WTC11 (cell line): ENCODE results near the gene PRX. TPM values are rescaled to one million over a fixed set of nuclear protein-coding genes. Genes with fewer than 3 reads are reported as not detected.

Experiments
- ATAC-seq: fragments of 200-7000 bp; cut with Tn5 transposase; 2 replicates; pipeline ENCODE4 v1.10.0; 2021; ENCODE audit warnings: mild to moderate bottlenecking, moderate library complexity
- CTCF ChIA-PET: fragments of 300-600 bp; sonication (Branson Sonifier 250); formaldehyde crosslinking; loops from one replicate; lab custom pipeline; 2021; ENCODE audit warnings: antibody characterized with exemption; lab: Charles Lee
- POLR2A ChIA-PET: fragments of 350-600 bp; sonication (Branson Sonifier 250); formaldehyde crosslinking; loops from one replicate; lab custom pipeline; 2021; ENCODE audit warnings: antibody characterized with exemption; lab: Charles Lee
- DNase-seq: peaks from one replicate; pipeline ENCODE4 v3.0.0; 2021; ENCODE audit warnings: low spot score
- H3K27ac Mint-ChIP-seq: 2 replicates; pipeline ENCODE4 v1.8.0; 2021; ENCODE audit warnings: mixed read lengths
- H3K27me3 Mint-ChIP-seq: 2 replicates; pipeline ENCODE4 v1.8.0; 2021; ENCODE audit warnings: low read depth, mild to moderate bottlenecking, moderate library complexity, mixed read lengths
- H3K36me3 Mint-ChIP-seq: 2 replicates; pipeline ENCODE4 v1.8.0; 2021; ENCODE audit warnings: mixed read lengths
- H3K4me1 Mint-ChIP-seq: 2 replicates; pipeline ENCODE4 v1.8.0; 2022; ENCODE audit warnings: mixed read lengths
- H3K4me3 Mint-ChIP-seq: 2 replicates; pipeline ENCODE4 v1.8.0; 2021; ENCODE audit warnings: mild to moderate bottlenecking, moderate library complexity, mixed read lengths
- H3K9me3 Mint-ChIP-seq: 2 replicates; pipeline ENCODE4 v1.8.0; 2021; ENCODE audit warnings: mixed read lengths
- AR ChIP-seq: fragments of 250-450 bp; sonication (Bioruptor Pico); IDR thresholded peaks from 2 replicates; pipeline ENCODE4 v1.9.0; 2021; ENCODE audit warnings: mild to moderate bottlenecking
- ARID4B ChIP-seq: sonication (generic); formaldehyde crosslinking; IDR thresholded peaks from 2 replicates; pipeline ENCODE4 v1.8.0; 2023; ENCODE audit warnings: missing genetic modification reagents, mild to moderate bottlenecking, borderline replicate concordance
- ATF1 ChIP-seq: sonication (generic); formaldehyde crosslinking; IDR thresholded peaks from 2 replicates; pipeline ENCODE4 v1.8.1; 2023; ENCODE audit warnings: mild to moderate bottlenecking, moderate library complexity, missing genetic modification reagents
- CDX4 ChIP-seq: fragments of 250-450 bp; sonication (Bioruptor Pico); IDR thresholded peaks from 2 replicates; pipeline ENCODE4 v1.9.0; 2021; ENCODE audit warnings: moderate library complexity, mild to moderate bottlenecking, inconsistent platforms, borderline replicate concordance
- EMX1 ChIP-seq: fragments of 250-450 bp; sonication (Bioruptor Pico); IDR thresholded peaks from 2 replicates; pipeline ENCODE4 v1.8.0; 2021; ENCODE audit warnings: mild to moderate bottlenecking
- ERG ChIP-seq: fragments of 250-450 bp; sonication (Bioruptor Pico); IDR thresholded peaks from 2 replicates; pipeline ENCODE4 v1.8.0; 2021; ENCODE audit warnings: mild to moderate bottlenecking
- ESRRA ChIP-seq: sonication (generic); formaldehyde crosslinking; IDR thresholded peaks from 2 replicates; pipeline ENCODE4 v1.8.1; 2022; ENCODE audit warnings: mild to moderate bottlenecking, missing genetic modification reagents, borderline replicate concordance
- ETV6 ChIP-seq: sonication (generic); formaldehyde crosslinking; IDR thresholded peaks from 2 replicates; pipeline ENCODE4 v1.8.1; 2022; ENCODE audit warnings: mild to moderate bottlenecking, missing genetic modification reagents
- FOXJ3 ChIP-seq: sonication (generic); formaldehyde crosslinking; IDR thresholded peaks from 2 replicates; pipeline ENCODE4 v1.9.0; 2021; ENCODE audit warnings: missing genetic modification reagents, mild to moderate bottlenecking, borderline replicate concordance
- GTF2I ChIP-seq: fragments of 250-450 bp; sonication (Bioruptor Pico); conservative IDR thresholded peaks from 2 replicates; pipeline ENCODE4 v1.4.0; 2021; ENCODE audit warnings: mild to moderate bottlenecking
- MXD4 ChIP-seq: fragments of 250-450 bp; sonication (Bioruptor Pico); IDR thresholded peaks from 2 replicates; pipeline ENCODE4 v1.8.0; 2021; ENCODE audit warnings: mild to moderate bottlenecking, moderate library complexity, borderline replicate concordance
- PREB ChIP-seq: sonication (generic); formaldehyde crosslinking; IDR thresholded peaks from 2 replicates; pipeline ENCODE4 v1.8.1; 2022; ENCODE audit warnings: mild to moderate bottlenecking, missing genetic modification reagents, moderate library complexity, borderline replicate concordance
- USF1 ChIP-seq: sonication (generic); formaldehyde crosslinking; IDR thresholded peaks from 2 replicates; pipeline ENCODE4 v1.8.0; 2022; ENCODE audit warnings: mild to moderate bottlenecking, missing genetic modification reagents
- USF2 ChIP-seq: sonication (generic); formaldehyde crosslinking; IDR thresholded peaks from 2 replicates; pipeline ENCODE4 v1.8.1; 2023; ENCODE audit warnings: mild to moderate bottlenecking, missing genetic modification reagents, moderate library complexity
- ZBTB21 ChIP-seq: sonication (generic); formaldehyde crosslinking; IDR thresholded peaks from 2 replicates; pipeline ENCODE4 v1.8.1; 2023; ENCODE audit warnings: mild to moderate bottlenecking, missing genetic modification reagents, borderline replicate concordance
- ZNF416 ChIP-seq: fragments of 250-450 bp; sonication (Bioruptor Pico); IDR thresholded peaks from 2 replicates; pipeline ENCODE4 v1.9.0; 2021; ENCODE audit warnings: mild to moderate bottlenecking, inconsistent platforms
- ZNF425 ChIP-seq: fragments of 250-450 bp; sonication (Bioruptor Pico); conservative IDR thresholded peaks from 2 replicates; pipeline ENCODE4 v1.9.0; 2021; ENCODE audit warnings: mild to moderate bottlenecking
- ZNF512 ChIP-seq: sonication (generic); formaldehyde crosslinking; IDR thresholded peaks from 2 replicates; pipeline ENCODE4 v1.8.1; 2022; ENCODE audit warnings: missing genetic modification reagents, borderline replicate concordance
- total RNA-seq: library from RNA; stranded (reverse); gene quantifications from 3 replicates; pipeline ENCODE4 v1.2.3, GENCODE V29; 2021

PRX gene
- total RNA-seq, 1 experiment from 2014 or later: 8.4 TPM

GRCh38 chr19:40460185-40460584 lies 47.0 kb upstream of the PRX start:
- no peak for ATAC-seq
- TF ChIP-seq FOXJ3 (CRISPR knock-in tag) (no peak), ERG (CRISPR knock-in tag) (no peak), ZNF416 (no peak), ZBTB21 (CRISPR knock-in tag) (no peak), USF1 (CRISPR knock-in tag) (no peak), ARID4B (no peak), CDX4 (CRISPR knock-in tag) (no peak), ZNF425 (CRISPR knock-in tag) (no peak), MXD4 (CRISPR knock-in tag) (no peak), PREB (CRISPR knock-in tag) (no peak), EMX1 (CRISPR knock-in tag) (no peak), ZNF512 (CRISPR knock-in tag) (no peak)
- ChIA-PET CTCF (no interaction called here), POLR2A (no interaction called here)
- no peak for DNase-seq
- no peaks in the 10 kb centered on the region for H3K9me3 Mint-ChIP-seq
- H3K4me3 Mint-ChIP-seq: no peak overlapping the region
- H3K27ac Mint-ChIP-seq: no peak overlapping the region
- H3K36me3 Mint-ChIP-seq: no peaks in the 10 kb centered on the region
- peaks cover 2% of the 10 kb centered on the region; the same call in 1 of the 2 replicates for H3K27me3 Mint-ChIP-seq
- H3K4me1 Mint-ChIP-seq: peaks cover 6% of the 10 kb centered on the region

- POLR2A ChIA-PET: no interaction called here
- CTCF ChIA-PET: no interaction called here
- no peak overlapping the region for H3K4me3 Mint-ChIP-seq
- TF ChIP-seq AR (CRISPR knock-in tag) (no peak), ETV6 (CRISPR knock-in tag) (no peak), GTF2I (CRISPR knock-in tag) (no peak), ATF1 (no peak), USF2 (no peak), ESRRA (CRISPR knock-in tag) (no peak)
Observed at GRCh38 chr19:40458597-40458974, 45.4 kb upstream of the PRX start.

More at GRCh38 chr19:40458597-40458974, 45.4 kb upstream of the PRX start:
- no peak overlapping the region for H3K27ac Mint-ChIP-seq
- ATAC-seq (no peak), DNase-seq (no peak)
- no peaks in the 10 kb centered on the region for H3K27me3 Mint-ChIP-seq
- H3K9me3 Mint-ChIP-seq: no peaks in the 10 kb centered on the region
- no peaks in the 10 kb centered on the region for H3K4me1 Mint-ChIP-seq
- no peaks in the 10 kb centered on the region for H3K36me3 Mint-ChIP-seq
